ENCODE results near the gene SLC8A3. TPM values are rescaled to one million over a fixed set of nuclear protein-coding genes. Genes with fewer than 3 reads are reported as not detected.
A peak's percentile ranks its signal among the peaks of the same experiment; 100 is the strongest.

Gene SLC8A3, protein sequence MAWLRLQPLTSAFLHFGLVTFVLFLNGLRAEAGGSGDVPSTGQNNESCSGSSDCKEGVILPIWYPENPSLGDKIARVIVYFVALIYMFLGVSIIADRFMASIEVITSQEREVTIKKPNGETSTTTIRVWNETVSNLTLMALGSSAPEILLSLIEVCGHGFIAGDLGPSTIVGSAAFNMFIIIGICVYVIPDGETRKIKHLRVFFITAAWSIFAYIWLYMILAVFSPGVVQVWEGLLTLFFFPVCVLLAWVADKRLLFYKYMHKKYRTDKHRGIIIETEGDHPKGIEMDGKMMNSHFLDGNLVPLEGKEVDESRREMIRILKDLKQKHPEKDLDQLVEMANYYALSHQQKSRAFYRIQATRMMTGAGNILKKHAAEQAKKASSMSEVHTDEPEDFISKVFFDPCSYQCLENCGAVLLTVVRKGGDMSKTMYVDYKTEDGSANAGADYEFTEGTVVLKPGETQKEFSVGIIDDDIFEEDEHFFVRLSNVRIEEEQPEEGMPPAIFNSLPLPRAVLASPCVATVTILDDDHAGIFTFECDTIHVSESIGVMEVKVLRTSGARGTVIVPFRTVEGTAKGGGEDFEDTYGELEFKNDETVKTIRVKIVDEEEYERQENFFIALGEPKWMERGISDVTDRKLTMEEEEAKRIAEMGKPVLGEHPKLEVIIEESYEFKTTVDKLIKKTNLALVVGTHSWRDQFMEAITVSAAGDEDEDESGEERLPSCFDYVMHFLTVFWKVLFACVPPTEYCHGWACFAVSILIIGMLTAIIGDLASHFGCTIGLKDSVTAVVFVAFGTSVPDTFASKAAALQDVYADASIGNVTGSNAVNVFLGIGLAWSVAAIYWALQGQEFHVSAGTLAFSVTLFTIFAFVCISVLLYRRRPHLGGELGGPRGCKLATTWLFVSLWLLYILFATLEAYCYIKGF
- not detected for total RNA-seq (2021; ENCODE audit: unreplicated experiment)
- not detected for polyA plus RNA-seq (2012; ENCODE audit: insufficient read length)
- percentile 1 among the genes with signal in this experiment for Bru-seq, nascent RNA
- BruChase-seq, experiment 1, labeled RNA remaining after a 2-hour chase, result percentile 1 among the genes with signal in this experiment
- percentile 0 among the genes with signal in this experiment for BruChase-seq, experiment 2, labeled RNA remaining after a 6-hour chase
- long read RNA-seq, result 0 reads

DNA sequence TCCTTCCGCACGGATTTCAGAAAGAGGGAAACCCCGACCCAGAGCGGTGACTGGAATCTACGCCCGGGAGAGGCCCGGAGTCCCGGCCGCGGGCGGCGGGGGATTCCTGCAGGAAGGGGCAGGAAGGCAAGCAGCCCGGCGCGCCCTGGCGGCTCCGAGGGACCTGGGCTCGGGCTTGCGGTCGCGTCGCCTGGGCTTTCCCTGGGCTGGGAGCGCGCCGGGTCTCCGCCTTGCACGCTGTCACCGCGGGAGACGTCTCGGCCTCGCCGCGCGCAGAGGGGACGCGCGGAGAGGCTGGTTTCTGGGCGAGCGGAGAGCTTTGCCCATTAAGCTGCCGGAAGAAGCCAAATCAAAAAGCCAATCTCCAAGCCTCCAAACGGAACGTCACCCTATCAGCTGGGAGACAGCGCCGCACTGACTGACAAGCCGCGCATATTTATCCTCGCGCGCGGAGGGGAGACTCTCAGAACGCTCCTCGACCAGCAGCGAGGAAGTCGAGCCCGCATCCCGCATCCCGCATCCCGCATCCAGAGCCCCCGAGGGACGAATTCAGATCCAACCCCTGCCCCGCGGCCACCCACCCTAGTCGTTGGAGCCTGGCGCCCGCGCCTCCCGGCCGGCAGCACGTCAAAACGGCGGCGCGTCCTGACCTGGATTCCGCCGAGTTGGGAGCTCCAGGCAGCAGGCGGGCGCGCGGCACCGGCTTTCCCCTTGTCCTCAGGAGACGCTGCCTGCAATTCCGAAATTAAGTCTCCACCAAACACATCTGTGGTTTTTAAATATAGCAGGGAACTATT is at the start of gene SLC8A3:
TSS of gene SLC8A3 (minus strand) at position 293 of the 797 bp plus-strand sequence. CDS start 20,529 bp downstream, outside the sequence.
- BruUV-seq (replicated peaks), result no TSS peak
- ATAC-seq (no peak), DNase-seq (ENCODE audit: low read depth, low spot score) (no peak)
- Histone ChIP-seq H3K9me3 (ENCODE audit: control insufficient read depth, insufficient read depth, low read depth, low read length) (no peaks in the 10 kb centered on the region), H3K4me3 (ENCODE audit: low read depth in 2 of 2, low read length in 2 of 2) (peak within 1 kb of the TSS in 1 of 2 experiments; percentile 17; a peak in 1 of 4 replicates), H3K27ac (ENCODE audit: low read length) (no peak within 1 kb of the TSS), H3K4me1 (ENCODE audit: control insufficient read depth, insufficient read depth, low read length) (no peaks in the 10 kb centered on the region), H3K27me3 (ENCODE audit: control insufficient read depth, insufficient read depth, low read length) (no peaks in the 10 kb centered on the region; the same call in 1 of the 2 replicates), H3K36me3 (ENCODE audit: control insufficient read depth, insufficient read depth, low read length) (no peaks in the 10 kb centered on the region)
- CTCF ChIA-PET, result no interaction called here
- in situ Hi-C loops (cut with HindIII; ENCODE audit: low pct_unique_long_range_greater_than_20kb, low sequenced_read_pairs), result no loop called here
- TF ChIP-seq REST (IDR thresholded peaks at IDR 0.05; ENCODE audit: insufficient read depth in 1 of 2, low read depth in 2 of 2, low read length in 1 of 2) (no peak), POLR2AphosphoS5 (IDR thresholded peaks at IDR 0.05; ENCODE audit: low read depth, low read length) (no peak), SIN3A (IDR thresholded peaks at IDR 0.05; ENCODE audit: borderline replicate concordance, insufficient read depth, low read depth, low read length) (no peak), TCF7L2 (IDR thresholded peaks at IDR 0.05; ENCODE audit: low read depth, low read length) (no peak)
- TF ChIP-seq, protein P1, sequence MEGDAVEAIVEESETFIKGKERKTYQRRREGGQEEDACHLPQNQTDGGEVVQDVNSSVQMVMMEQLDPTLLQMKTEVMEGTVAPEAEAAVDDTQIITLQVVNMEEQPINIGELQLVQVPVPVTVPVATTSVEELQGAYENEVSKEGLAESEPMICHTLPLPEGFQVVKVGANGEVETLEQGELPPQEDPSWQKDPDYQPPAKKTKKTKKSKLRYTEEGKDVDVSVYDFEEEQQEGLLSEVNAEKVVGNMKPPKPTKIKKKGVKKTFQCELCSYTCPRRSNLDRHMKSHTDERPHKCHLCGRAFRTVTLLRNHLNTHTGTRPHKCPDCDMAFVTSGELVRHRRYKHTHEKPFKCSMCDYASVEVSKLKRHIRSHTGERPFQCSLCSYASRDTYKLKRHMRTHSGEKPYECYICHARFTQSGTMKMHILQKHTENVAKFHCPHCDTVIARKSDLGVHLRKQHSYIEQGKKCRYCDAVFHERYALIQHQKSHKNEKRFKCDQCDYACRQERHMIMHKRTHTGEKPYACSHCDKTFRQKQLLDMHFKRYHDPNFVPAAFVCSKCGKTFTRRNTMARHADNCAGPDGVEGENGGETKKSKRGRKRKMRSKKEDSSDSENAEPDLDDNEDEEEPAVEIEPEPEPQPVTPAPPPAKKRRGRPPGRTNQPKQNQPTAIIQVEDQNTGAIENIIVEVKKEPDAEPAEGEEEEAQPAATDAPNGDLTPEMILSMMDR (IDR thresholded peaks at IDR 0.05), result no peak
- POLR2A ChIA-PET, result no interaction called here
- intact Hi-C loops (cut with micrococcal nuclease; ENCODE audit: unreplicated experiment), result no loop called here

DNA sequence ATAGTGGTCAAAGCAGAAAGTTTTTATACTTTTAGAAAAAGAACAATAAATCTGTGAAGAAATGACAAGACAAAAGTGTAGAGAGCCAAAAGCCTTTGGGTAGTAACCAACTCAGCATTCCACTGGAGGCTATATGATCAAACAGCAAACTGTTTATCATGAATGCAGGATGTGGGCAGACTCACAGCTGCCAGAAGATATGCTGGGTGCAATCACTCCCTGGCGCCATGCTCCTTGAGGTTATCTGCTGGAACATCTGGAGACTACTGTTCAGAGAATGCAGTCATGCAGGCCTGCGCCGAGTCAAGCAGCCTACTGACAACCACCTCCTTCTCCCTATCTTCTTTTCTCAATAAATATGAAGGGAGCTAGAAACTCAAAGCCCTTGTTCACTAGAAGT is 49.0 kb upstream of the SLC8A3 start:
- no peaks in the 10 kb centered on the region for H3K27me3 ChIP-seq (ENCODE audit: control insufficient read depth, insufficient read depth, low read length)
- BruUV-seq (replicated peaks), result no TSS peak
- H3K4me1 ChIP-seq (ENCODE audit: control insufficient read depth, insufficient read depth, low read length), result no peaks in the 10 kb centered on the region
- no peak overlapping the region for H3K27ac ChIP-seq (ENCODE audit: low read length)
- H3K4me3 ChIP-seq (ENCODE audit: low read depth in 2 of 2, low read length in 2 of 2), result no peak overlapping the region
- in situ Hi-C loops (cut with HindIII; ENCODE audit: low pct_unique_long_range_greater_than_20kb, low sequenced_read_pairs) (no loop called here), intact Hi-C loops (cut with micrococcal nuclease; ENCODE audit: unreplicated experiment) (no loop called here)
- ChIA-PET CTCF (no interaction called here), POLR2A (no interaction called here)
- TF ChIP-seq, protein P1 (IDR thresholded peaks at IDR 0.05), result no peak
- TF ChIP-seq SIN3A (IDR thresholded peaks at IDR 0.05; ENCODE audit: borderline replicate concordance, insufficient read depth, low read depth, low read length), result no peak
- no peak for TF ChIP-seq REST (IDR thresholded peaks at IDR 0.05; ENCODE audit: insufficient read depth in 1 of 2, low read depth in 2 of 2, low read length in 1 of 2)
- TF ChIP-seq TCF7L2 (IDR thresholded peaks at IDR 0.05; ENCODE audit: low read depth, low read length), result no peak
- H3K36me3 ChIP-seq (ENCODE audit: control insufficient read depth, insufficient read depth, low read length), result no peaks in the 10 kb centered on the region
- no peak for DNase-seq (ENCODE audit: low read depth, low spot score)
- no peaks in the 10 kb centered on the region for H3K9me3 ChIP-seq (ENCODE audit: control insufficient read depth, insufficient read depth, low read depth, low read length)
- no peak for ATAC-seq
